NCI-H526 treated with DMSO at 0.1 percent for 48 hours (cell line): ENCODE results near the gene ETF1.
"Not testable (repeated sequence)": the region's sequence is repeated elsewhere in the genome, so short reads cannot be mapped to it uniquely, and the experiment has no call there.

Source experiments
- DNase-seq: peaks from one replicate; lab custom pipeline; 2025; lab: John Stamatoyannopoulos, UW

Gene ETF1

GRCh38 chr5:138528744-138529469, 14.1 kb downstream of the ETF1 start:
- DNase-seq = no peak

- no peak for DNase-seq
These were observed 14.8 kb downstream of the ETF1 start for GRCh38 chr5:138528208-138528607.

- no peak for DNase-seq
These were observed 15.9 kb downstream of the ETF1 start for GRCh38 chr5:138527170-138527569.

- DNase-seq = no peak
These were observed 19.6 kb downstream of the ETF1 start for GRCh38 chr5:138523406-138523805.

GRCh38 chr5:138520971-138521370, 22.1 kb downstream of the ETF1 start:
- no peak for DNase-seq

- no peak for DNase-seq
These were observed 25.6 kb downstream of the ETF1 start for GRCh38 chr5:138517437-138517836.

- DNase-seq = no peak
These were observed 27.3 kb downstream of the ETF1 start for GRCh38 chr5:138515556-138516245.

GRCh38 chr5:138514021-138514420, 29.0 kb downstream of the ETF1 start:
- no peak for DNase-seq

- DNase-seq = no peak
These were observed 34.1 kb downstream of the ETF1 start for GRCh38 chr5:138508958-138509357.

GRCh38 chr5:138507485-138507884, 35.6 kb downstream of the ETF1 start:
- not testable (repeated sequence) for DNase-seq

- no peak for DNase-seq
These were observed 36.4 kb downstream of the ETF1 start for GRCh38 chr5:138506370-138507306.

- no peak for DNase-seq
These were observed 38.2 kb downstream of the ETF1 start for GRCh38 chr5:138504799-138505198.

GRCh38 chr5:138503487-138504270, 39.4 kb downstream of the ETF1 start:
- DNase-seq = peak; percentile 24

- DNase-seq = no peak
These were observed 40.5 kb downstream of the ETF1 start for GRCh38 chr5:138502521-138502920.

GRCh38 chr5:138502121-138502520, 40.9 kb downstream of the ETF1 start:
- no peak for DNase-seq

GRCh38 chr5:138498376-138498775, 44.7 kb downstream of the ETF1 start:
- DNase-seq = no peak

GRCh38 chr5:138495351-138495750, 47.7 kb downstream of the ETF1 start:
- no peak for DNase-seq

GRCh38 chr5:138492560-138493045, 50.4 kb downstream of the ETF1 start:
- DNase-seq = no peak

- DNase-seq = peak; percentile 80
These were observed 51.1 kb downstream of the ETF1 start for GRCh38 chr5:138491669-138492559.

- no peak for DNase-seq
These were observed 51.8 kb downstream of the ETF1 start for GRCh38 chr5:138491284-138491648.
